Measurements from ENCODE around the gene B9D1.

- no peak for TF ChIP-seq ELF4 (IDR thresholded peaks at IDR 0.05)
- no peak for TF ChIP-seq SUZ12 (IDR thresholded peaks at IDR 0.05)
- no peak for TF ChIP-seq L3MBTL2 (conservative IDR thresholded peaks at IDR 0.05)
- no peak for TF ChIP-seq FOXK2 (IDR thresholded peaks at IDR 0.05)
- no peak for TF ChIP-seq SP1 (IDR thresholded peaks at IDR 0.05)
- TF ChIP-seq FOXA1 (IDR thresholded peaks at IDR 0.05): no peak
- no peak for TF ChIP-seq BHLHE40 (IDR thresholded peaks at IDR 0.05; ENCODE audit: borderline replicate concordance)
- TF ChIP-seq LEF1 (IDR thresholded peaks at IDR 0.05; ENCODE audit: borderline replicate concordance): no peak
- no peak for TF ChIP-seq ARNT (IDR thresholded peaks at IDR 0.05)
- no peak for TF ChIP-seq TARDBP (IDR thresholded peaks at IDR 0.05)
Measured at GRCh38 chr17:19382531-19383444, 20.3 kb upstream of the B9D1 start.
